Activated naive CD8-positive, alpha-beta T cell treated with anti-CD3 and anti-CD28 coated beads, Interleukin-2, amount 50 U/mL, for 16 hours (primary cell): ENCODE data around the gene SPATA6.
"Not testable (repeated sequence)": the region's sequence is repeated elsewhere in the genome, so short reads cannot be mapped to it uniquely, and the experiment has no call there.

Experiments used
- DNase-seq: peaks from one replicate; pipeline ENCODE4 v3.0.0-alpha.2; 2020; ENCODE audit warnings: low read depth, low spot score

Gene SPATA6

DNA sequence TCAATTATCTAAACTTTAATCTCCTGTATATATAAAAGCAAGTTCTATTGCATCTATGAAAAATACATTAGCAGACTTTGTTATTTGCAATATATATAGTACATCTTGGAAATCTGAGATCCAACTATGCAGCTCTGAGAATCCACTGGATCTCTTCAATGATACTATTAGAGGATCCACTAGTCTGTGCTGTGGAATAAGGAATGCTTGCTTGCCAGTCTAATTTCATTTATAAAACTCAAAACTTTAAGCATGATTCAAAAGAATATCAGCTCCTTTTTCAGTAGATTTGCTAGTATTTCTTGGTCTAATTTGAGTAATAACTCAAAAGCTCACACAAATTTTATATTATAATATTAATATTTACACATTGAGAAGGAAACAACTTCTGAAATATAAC lies 115.1 kb downstream of the SPATA6 start:
- no peak for DNase-seq

DNA sequence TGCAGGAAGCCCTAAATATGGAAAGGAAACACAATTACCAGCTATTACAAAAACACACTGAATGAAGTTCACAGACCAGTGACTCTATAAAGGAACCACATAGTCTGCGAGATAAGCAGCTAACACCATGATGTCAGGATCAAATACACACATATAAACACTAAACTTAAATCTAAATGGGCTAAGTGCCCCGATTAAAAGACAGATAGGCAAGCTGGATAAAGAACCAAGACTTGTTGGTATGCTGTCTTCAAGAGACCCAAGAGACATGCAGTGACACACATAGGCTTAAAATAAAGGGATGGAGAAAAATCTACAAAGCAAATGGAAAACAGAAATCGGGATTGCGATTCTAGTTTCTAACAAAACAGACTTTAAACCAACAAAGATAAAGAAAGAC lies 127.6 kb downstream of the SPATA6 start:
- no peak for DNase-seq

DNA sequence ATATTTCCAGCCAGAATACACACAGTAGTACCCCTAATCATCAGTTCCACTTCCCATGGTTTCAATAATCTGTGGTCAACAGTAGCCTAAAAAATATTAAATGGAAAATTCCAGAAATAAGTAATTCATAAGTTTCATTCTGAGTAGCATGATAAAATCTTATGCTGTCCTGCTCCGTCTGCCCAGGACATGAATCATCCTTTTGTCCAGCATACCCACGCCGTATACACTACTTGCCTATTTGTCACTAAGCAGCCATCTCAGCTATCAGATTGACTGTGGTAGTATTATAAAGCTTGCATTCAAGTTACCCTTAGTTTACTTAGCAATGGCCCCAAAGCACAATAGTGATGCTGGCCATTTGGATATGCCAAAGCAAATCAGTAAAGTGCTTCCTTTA lies 130.8 kb downstream of the SPATA6 start:
- DNase-seq = no peak

DNA sequence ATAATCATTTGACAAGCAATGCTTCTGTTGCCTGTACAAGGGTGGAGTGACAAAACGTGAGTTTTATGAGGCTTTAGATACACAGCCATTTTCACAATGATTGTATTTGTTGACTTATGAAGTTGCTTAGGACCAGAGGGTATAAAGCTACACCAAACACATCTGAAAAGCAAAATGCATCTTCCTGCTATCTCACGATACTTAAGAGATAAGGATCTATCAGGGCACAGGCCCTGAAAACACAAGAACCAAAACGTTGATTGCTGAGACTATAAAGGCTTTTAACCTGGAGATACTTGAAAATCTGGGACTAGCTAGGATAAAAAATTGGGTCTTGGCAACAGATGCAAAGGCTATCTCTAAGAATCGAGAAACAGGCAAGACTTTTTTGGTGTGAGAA lies 133.7 kb downstream of the SPATA6 start:
- DNase-seq = no peak

DNA sequence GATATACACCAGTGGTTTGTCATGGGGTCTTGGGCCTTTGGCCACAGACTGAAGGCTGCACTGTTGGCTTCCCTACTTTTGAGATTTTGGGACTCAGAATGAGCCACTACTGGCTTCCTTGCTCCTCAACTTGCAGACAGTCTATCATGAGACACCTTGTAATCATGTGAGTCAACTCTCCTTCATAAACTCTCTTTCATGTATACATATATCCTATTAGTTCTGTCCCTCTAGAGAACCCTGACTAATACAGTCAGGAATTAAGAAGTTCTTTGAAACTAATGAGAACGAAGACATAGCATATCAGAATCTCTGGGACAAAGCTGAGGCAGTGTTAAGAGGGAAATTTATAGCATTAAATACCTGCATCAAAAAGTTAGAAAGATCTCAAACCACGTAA lies 138.7 kb downstream of the SPATA6 start:
- DNase-seq = no peak

DNA sequence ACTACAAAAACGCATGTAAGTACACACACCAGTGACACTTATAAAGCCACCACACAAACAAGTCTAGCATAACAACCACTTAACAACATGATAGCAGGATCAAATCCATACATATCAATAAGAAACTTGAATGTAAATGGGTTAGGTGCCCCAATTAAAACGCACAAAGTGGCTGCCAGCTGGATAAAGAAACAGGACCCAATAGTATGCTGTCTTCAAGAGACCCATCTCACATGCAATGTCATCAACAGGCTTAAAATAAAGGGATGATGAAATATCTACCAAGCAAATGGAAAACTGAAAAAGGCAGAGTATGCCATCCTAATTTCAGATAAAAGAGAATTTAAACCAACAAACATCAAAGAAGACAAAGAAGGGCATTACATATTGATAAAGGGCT lies 139.9 kb downstream of the SPATA6 start:
- DNase-seq = no peak

DNA sequence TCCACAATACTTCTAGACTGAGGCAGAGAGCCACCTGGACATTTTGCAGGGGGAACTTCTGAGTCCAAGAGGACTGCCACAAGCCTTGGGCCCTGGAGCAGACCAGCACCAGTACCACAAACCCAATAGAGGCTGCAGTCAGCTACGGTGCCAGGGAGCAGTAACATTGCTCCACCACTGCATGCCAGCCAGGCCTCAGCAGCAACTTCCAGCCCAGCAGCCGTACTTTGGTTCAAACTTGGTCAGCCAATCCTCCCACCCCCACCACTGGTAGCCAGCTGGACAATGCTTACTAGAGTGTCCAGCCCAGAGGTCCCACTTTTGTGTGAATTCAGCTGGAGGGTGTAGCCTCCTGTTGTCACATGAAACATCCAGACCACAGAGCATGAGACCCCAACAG lies 142.1 kb downstream of the SPATA6 start:
- no peak for DNase-seq

DNA sequence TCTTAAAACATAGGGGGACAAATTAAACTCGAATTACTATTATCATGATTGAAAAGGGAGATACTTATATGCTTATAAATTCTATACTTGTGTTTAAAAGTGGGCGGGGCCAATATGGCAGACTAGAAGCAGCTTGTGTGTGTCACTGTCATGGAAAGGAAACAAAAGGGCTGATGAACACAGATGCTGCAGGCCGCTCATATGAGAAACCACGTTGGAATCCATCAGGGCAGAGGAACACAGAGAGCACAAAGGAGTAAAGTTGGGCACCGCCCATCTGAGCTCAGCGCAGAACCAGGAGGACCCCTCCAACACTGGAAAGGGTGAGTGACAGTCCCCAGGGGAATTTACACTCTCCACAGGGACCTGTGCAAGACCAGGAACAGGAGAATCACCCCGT lies 142.5 kb downstream of the SPATA6 start:
- DNase-seq = no peak

DNA sequence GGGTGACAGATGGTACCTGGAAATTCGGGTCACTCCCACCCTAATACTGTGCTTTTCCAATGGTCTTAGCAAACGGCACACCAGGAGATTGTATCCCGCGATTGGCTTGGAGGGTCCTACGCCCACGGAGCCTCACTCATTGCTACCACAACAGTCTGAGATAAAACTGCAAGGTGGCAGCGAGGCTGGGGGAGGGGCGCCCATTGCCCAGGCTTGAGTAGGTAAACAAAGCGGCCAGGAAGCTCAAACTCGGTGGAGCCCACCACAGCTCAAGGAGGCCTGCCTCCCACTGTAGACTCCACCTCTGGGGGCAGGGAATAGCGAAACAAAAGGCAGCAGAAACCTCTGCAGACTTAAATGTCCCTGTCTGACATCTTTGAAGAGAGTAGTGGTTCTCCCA lies 160.2 kb downstream of the SPATA6 start:
- DNase-seq = not testable (repeated sequence)

DNA sequence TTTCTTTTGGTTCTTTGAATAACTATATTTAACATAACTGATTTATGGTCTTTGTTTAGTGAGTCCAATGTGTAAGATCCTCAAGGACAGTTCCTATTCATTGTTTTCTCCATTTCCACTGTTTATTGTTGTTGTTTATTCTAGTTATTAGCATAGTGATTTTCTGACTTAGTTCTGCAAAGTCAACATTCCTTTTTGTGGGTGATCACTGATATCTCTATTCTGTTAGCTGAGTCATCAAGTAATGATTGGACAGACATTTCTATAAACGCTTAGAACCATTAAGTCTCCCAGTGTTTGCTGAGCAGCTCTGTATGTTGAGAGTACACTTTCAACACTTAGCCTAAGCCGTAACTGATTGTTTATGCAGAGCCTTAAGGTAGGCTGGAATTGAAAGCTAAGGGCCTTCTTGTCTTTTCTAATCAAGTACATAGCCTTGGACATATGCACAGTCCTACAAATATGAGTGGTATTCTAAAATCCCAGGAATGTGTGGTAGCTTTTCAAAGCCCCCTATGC lies 162.4 kb downstream of the SPATA6 start:
- DNase-seq = no peak

DNA sequence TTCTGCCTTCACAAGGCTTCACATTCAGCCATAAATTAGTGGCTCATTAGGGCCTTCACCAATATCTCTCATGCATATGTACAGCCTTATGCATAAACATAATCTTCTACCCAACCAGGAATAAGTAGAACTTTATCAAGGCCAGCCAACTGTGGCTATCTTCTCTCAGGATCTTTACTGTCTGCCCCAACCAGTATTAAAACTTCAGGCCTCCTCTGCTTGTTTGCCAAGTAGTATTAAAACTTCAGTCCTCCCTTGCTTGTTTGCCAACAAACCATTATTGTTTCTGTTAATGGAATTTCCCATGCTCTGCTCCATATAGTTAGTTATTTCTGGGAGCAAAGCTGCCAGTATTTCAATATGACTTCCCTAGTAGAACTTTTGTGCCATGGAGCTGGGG lies 169.4 kb downstream of the SPATA6 start:
- no peak for DNase-seq

DNA sequence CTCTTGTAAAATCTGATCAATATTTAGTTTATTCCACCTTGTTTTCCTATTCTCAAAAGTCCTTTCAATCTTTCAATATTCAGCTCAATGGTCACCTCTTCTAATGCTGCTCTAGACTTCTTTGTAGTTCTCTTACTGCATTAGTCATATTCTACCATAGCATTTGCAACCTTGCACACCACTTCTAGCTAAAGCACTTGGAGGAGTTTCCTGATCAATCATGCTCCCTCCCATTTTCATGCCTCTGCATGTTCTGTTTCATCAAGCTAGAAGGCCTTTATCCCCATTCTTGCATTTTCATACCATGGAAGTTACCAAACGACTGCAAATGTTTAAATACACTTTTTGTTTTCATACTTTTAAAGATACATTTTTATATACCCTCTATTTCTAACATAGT lies 177.3 kb downstream of the SPATA6 start:
- DNase-seq = no peak

DNA sequence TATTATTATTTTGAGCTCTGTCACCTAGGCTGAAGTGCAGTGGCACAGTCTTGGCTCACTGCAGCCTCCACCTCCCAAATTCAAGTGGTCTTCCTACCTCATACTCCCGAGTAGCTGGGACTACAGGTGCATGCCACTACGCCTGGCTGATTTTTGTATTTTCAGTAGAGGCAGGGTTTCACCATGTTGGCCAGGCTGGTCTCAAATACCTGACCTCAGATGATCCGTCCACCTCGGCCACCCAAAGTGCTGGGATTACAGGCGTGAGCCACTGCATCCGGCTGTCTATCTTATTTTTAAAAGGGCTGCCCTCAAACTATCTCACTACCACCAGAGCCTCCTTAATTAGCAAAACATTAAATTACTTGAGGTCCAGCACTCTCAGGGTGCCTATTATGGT lies 177.9 kb downstream of the SPATA6 start:
- not testable (repeated sequence) for DNase-seq

DNA sequence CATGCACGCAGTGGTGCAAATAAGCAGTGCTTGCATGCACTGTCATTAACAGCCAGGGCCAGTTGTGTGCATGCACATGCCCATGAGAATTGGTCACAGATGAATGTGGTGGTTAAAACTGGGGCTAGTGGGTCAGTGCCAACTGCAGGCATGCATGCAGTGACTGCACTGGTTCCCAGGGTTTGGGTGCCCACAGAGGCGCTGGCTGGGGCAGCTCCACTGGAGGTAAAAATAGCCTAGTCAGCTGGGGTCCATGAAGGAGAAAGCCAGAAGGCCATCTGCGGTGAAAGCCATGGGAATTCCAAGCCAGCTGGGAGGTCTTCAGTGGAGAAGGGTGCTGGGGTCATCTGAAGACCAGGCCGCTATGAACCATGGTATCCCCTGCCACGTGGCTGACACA lies 179.3 kb downstream of the SPATA6 start:
- DNase-seq = no peak

DNA sequence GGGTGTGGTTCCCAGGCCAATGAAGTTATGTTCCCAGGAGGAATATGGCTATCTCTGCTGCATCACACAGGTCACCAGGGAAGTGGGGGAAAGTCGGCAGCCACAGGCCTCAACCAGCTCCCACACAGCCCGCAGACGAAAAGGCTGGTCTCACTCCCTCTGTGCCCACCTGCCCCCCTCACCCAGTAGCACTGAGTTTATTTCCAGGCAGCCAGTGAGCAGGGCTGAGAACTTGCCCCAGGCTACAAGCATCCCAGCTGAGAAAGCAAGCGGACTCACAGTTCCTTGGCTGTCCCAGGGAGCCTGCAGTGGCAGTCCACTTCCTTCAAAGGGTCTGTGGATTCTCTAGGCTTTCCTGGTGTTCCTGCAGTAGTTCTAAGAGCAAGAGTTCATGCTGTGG lies 180.6 kb downstream of the SPATA6 start:
- DNase-seq = no peak

DNA sequence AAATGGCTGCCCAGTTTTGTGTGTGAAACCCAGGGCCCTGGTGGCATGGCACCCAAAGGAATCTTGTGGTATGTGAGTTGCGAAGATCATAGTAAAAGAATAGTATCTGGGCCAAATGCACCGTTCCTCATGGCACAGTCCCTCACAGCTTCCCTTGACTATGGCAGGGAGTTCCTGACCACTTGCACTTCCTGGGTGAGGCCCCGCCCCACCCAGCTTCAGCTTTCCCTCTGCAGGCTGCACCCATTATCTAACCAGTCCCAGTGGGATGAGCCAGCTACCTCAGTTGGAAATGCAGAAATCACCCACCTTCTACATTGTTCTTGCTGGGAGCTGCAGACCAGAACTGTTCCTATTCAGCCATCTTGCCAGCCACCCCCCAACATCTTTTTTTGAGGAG lies 186.5 kb downstream of the SPATA6 start:
- DNase-seq = no peak

DNA sequence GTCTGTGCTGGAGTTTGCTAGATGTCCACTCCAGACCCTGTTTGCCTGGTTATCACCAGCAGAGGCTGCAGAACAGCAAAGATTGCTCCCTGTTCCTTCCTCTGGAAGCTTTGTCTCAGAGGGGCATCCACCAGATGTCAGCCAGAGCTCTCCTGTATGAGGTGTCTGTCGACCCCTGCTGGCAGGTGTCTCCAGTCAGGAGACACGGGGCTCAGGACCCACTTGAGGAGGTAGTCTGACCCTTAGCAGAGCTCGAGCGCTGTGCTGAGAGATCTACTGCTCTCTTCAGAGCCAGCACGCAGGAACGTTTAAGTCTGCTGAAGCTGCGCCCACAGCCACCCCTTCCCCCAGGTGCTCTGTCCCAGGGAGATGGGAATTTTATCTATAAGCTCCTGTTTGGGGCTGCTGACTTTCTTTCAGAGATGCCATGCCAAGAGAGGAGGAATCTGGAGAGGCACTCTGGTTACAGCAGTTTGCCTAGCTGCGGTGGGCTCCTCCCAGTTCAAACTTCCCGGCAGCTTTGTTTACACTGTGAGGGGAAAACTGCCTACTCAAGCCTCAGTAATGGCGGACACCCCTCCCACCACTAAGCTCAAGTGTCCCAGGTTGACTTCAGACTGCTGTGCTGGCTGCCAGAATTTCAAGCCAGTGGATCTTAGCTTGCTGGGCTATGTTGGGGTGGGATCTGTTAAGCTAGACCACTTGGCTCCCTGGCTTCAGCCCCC lies 187.1 kb downstream of the SPATA6 start:
- not testable (repeated sequence) for DNase-seq

DNA sequence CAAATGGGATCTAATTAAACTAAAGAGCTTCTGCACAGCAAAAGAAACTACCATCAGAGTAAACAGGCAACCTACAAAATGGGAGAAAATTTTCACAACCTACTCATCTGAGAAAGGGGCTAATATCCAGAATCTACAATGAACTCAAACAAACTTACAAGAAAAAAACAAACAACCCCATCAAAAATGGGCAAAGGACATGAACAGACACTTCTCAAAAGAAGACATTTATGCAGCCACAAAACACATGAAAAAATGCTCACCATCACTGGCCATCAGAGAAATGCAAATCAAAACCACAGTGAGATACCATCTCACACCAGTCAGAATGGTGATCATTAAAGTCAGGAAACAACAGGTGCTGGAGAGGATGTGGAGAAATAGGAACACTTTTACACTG lies 189.7 kb downstream of the SPATA6 start:
- not testable (repeated sequence) for DNase-seq

DNA sequence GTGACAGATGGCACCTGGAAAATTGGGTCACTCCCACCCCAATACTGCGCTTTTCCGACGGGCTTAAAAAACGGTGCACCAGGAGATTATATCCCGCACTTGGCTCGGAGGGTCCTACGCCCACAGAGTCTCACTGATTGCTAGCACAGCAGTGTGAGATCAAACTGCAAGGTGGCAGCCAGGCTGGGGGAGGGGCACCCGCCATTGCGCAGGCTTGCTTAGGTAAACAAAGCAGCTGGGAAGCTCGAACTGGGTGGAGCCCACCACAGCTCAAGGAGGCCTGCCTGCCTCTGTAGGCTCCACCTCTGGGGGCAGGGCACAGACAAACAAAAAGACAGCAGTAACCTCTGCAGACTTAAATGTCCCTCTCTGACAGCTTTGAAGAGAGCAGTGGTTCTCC lies 194.6 kb downstream of the SPATA6 start:
- DNase-seq = not testable (repeated sequence)

DNA sequence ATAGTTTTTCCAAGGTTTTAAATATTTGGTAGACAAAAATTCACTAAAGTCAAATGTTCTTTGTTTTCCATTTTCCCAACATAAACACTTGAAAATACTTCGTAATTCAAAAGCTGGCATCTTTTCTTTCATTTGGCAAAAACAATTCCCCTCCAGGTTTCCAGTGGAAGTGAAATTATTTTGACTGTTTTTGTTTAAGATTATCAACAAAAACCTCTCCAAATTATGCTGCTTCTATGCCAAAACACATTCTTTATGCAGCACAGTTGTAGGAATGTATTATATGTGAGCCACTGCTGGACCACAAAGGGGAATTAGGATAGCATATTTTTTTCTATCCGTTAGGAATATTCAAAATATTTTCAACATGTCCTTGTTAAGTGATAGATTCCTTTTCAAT lies 205.4 kb downstream of the SPATA6 start:
- no peak for DNase-seq

DNA sequence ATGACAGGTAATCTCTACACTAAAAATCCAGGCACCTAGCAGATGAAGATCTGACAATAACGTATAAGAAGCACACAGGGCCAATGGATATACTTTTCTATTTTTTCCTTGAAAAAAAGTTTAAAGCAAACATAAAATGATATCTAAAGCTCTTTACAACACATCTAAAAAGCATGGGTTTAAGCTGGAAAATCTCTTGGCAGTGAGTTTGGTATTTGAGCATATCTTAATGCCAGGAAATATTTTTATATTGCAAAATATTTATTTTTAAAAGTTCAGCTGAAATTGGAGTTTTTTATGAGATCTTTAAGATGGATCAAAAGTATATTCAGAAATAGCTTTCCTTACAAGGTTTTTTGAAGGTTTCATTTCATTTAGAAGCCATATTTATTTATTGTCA lies 209.0 kb downstream of the SPATA6 start:
- no peak for DNase-seq

DNA sequence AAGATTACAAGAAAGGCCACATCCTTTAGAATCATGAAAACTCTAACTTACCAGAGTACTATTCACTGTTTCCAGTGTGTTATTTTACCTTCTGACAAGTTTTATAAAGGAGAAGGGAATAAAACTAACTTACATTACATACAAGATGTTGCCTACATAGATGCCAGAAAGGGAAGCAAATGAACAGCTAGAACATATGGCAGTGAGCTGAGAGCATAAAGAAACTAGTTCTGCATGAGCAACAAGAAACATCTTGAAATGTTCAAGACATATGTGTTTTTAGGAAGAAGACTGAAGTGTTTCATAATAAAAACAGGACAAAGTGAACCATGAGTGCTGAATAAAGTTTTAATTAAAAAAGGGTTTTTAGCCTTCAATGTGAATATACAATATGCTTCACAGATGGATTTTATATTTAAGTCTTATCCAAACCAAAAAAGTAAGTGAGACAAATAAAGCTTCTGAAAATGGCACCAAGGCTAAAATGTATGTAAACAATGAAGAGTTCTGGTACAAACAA lies 210.1 kb downstream of the SPATA6 start:
- DNase-seq = no peak

DNA sequence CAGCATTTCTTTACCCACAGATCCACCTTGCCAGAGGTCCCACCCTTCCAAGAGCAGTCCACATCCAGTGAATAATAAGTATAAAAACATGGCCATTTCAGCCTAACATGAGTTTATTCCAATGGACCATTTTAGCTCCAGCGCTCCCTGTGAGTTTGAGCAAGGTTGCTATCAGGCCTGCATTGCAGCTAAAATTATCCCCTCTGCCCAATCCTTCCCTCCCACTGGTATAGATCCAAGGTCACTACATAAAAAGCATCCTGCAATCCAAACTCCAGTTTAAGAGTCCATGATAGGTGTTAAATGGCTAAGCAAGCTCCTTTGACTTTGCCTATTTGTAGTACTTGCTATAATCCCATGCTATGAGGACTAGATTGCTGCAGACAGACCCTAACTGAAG lies 213.9 kb downstream of the SPATA6 start:
- DNase-seq = no peak

DNA sequence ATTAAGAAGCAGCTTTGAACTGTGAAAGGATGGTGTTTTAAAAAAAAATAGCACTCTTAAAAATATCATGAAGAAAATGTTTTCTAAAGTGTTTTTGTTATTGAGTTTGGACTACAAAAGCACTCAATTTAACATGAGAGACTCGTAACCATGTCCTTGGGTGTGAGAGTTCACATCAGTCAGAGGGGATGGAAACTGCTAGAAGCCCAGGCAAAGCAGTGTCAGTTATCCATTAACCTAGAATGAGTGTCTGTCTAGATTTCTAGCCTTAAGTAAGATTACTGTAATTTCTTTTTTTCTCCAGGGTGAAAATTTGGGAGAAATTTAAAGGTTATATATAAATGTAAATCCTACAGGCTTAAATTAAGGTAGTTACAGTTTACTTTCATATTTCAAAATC lies 217.8 kb downstream of the SPATA6 start:
- DNase-seq = no peak
